GM18519 (cell line): ENCODE data around the gene HOXA1.
"Not testable (repeated sequence)": the region's sequence is repeated elsewhere in the genome, so short reads cannot be mapped to it uniquely, and the experiment has no call there.

Experiments used
- ATAC-seq: cut with Tn5 transposase; IDR thresholded peaks from one replicate; pipeline ENCODE4 v1.9.1; 2021; ENCODE audit warnings: mild to moderate bottlenecking, moderate library complexity; ENCODE audit not compliant: unreplicated experiment, low FRiP score

HOXA1 gene

GRCh38 chr7:27062946-27063345 is 32.9 kb downstream of the HOXA1 start:
- no peak for ATAC-seq

GRCh38 chr7:27053153-27053552 is 42.6 kb downstream of the HOXA1 start:
- ATAC-seq, result no peak

GRCh38 chr7:27051451-27051850 is 44.3 kb downstream of the HOXA1 start:
- ATAC-seq, result no peak

- ATAC-seq, result no peak
Measured at GRCh38 chr7:27048438-27048837, 47.4 kb downstream of the HOXA1 start.

GRCh38 chr7:27046854-27047549 is 48.8 kb downstream of the HOXA1 start:
- ATAC-seq, result no peak

- ATAC-seq, result not testable (repeated sequence)
Measured at GRCh38 chr7:27045972-27046371, 49.8 kb downstream of the HOXA1 start.

- not testable (repeated sequence) for ATAC-seq
Measured at GRCh38 chr7:27045066-27045465, 50.7 kb downstream of the HOXA1 start.
